NCI-H748 treated with DMSO at 0.1 percent for 48 hours (cell line): ENCODE data around the gene TCF12.
"Not testable (repeated sequence)": the region's sequence is repeated elsewhere in the genome, so short reads cannot be mapped to it uniquely, and the experiment has no call there.

ENCODE experiments used
- DNase-seq: peaks from one replicate; lab custom pipeline; 2025; lab: John Stamatoyannopoulos, UW

The TCF12 gene

DNA sequence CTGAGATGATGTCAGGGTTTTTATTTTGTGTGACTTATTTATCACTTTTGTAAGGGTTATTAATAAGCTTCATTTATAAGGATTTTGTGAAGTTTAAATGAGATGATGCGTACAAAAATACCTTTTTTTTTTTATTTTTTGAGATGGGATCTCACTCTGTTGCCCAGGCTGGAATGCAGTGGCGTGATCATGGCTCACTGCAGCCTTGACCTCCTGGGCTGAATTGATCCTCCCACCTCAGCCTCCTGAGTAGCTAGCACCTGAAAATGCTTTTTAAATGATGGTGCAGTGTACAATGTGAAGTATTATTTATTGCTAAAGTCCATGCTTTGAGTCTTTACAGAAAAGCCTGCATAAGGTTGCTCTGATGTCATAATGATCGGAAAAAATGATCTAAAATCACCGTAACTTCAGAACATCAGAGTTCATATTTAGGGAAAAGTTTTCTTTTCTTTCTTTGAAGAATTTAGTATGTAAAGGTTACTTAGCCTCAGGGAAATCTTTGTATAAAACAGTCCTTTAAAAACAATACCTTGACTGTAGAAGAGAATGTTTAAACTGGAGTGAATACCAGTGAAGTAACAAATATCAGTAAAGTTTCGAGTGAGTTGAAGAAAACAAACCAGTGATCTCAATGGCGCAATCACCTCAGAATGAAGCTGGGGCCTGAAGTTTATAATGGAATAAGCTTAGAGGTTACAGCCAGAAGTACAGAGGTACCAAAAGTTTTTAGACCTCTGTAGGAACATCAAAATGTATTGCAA, 29.7 kb downstream of the TCF12 start:
- DNase-seq, result no peak

DNA sequence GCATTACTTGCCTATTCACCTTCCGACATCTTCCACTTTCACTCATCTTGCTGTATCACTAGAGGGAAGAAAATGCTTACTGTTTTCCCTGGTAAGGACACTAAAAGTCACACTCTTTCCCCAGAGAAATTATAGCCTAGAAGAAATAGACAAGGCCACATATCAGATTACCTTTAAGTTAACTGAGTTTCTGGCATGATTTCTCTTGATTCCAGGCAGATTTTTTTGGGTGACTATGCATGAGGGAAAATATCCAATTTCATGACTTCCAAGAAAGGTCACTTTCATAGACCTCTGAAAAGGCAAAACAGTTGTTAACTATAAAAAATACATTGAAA, 30.3 kb downstream of the TCF12 start:
- DNase-seq, result no peak

DNA sequence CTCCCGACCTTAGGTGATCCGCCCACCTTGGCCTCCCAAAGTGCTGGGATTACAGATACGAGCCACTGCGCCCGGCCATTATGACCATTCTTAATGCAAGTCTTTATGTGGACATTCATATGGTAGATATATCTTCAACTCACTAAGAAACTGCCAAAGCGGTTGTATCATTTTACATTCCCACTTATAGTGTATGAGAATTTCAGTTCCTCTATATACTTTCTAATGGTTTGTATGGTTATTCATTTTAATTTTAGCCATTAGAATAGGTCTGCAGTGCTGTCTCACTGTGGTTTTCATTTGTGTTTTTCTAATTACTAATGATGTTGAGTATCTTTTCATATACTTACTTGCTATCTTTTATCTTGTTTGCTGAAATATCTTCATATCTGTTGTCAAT, 32.5 kb downstream of the TCF12 start:
- no peak for DNase-seq

DNA sequence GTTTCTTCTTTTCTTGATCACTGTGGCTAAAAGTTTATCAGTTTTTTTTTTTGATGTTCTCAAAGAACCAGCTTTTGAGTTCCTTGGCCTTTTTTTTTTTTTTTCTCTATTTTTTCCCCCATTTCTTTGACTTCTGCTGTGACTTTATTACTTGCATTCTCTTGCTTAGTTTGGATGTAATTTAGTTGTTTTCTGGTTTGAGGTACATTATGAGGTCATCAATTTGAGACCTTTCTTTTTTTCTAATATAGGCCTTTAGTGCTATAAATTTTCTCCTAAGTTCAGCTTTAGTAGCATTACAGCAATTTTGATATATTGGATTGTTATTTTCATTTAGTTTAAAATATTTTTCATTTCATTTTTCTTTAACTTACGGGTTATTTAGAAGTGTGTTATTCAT, 35.3 kb downstream of the TCF12 start:
- no peak for DNase-seq

DNA sequence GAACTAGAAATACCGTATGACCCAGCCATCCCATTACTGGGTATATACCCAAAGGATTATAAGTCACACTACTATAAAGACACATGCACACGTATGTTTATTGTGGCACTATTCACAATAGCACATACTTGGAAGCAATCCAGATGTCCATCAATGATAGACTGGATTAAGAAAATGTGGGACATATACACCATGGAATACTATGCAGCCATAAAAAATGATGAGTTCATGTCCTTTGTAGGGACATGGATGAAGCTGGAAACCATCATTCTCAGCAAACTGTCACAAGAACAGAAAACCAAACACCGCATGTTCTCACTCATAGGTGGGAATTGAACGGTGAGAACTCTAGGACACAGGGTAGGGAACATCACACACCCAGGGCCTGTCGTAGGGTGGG, 36.6 kb downstream of the TCF12 start:
- not testable (repeated sequence) for DNase-seq

DNA sequence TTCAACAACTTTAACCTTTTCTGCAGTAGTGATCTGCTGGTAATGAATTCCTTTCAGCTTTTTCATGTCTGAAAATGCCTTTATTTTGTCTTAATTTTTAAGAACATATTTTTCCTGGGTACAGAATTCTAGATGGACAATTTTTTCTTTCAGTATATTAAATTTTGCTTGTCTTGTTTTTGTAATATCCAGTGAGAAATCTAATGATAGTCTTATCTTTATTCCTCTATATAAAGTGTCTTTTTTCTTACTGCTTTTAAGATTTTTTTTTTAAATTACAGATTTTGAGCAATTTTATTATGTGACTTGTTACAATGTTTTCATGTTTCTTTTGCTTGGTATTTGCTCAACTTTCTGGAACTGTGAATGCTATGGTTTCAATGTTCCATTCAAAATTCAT, 38.1 kb downstream of the TCF12 start:
- DNase-seq, result no peak

DNA sequence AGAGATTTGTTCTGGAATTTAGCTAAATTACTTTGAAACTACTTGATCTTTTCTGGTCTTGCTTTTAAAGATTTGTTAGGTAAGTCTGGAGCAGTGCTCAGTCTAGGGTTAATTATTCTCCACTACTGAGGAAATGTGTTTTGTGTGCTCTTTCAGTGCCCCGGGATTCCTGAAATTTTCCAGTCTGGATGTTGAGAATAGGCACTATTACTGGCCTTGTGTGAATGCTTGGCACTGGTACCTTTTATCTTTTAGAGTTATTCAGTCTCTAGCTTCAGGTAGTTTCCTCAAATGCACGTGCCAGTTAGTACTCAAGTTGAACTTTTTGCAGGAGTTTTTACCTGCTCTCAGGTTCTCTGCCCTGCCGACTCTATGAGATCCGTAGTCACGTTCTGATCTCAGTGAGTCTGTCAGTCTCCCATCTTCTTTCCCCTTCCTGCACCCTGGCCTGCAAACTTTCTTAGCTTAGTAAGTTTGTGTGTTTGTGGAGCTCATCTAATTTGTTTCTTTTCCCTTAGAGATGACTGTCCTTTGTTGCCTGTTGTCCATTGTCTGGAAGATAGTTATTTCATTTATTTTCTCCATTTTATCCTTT, 39.5 kb downstream of the TCF12 start:
- DNase-seq, result no peak

DNA sequence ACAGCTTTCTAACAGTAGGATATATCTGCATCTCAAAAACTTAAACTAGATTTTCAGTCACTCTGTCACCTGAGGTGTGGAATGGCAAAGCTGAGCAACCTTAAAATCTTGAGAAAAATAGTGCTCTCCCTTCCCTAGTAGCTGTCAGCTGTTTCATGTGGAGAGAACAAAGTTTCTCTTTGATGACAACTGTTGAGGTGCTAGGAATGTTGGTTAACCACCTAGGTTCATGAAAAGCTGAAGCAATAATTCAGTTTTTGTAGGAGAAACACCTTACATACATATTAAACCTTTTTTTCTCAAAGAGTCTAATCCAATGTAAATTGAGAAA, 40.8 kb downstream of the TCF12 start:
- no peak for DNase-seq

DNA sequence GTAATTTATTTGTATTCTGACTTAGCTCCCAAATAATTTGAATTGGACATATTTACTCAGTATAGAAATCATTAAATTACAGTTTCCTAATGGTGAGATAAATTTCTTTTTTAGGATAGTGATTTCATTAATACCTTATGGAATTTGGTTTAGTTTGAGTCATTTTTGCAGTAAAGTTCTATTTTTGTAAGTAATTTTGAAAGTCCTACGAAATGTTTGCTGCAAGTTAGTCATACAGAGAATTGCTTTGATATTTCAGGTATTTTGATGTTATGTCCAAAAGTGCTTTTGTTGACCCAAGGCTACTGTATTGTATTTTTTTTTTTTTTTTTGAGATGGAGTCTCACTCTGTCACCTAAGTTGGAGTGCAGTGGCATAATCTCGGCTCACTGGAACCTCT, 41.7 kb downstream of the TCF12 start:
- DNase-seq, result no peak

DNA sequence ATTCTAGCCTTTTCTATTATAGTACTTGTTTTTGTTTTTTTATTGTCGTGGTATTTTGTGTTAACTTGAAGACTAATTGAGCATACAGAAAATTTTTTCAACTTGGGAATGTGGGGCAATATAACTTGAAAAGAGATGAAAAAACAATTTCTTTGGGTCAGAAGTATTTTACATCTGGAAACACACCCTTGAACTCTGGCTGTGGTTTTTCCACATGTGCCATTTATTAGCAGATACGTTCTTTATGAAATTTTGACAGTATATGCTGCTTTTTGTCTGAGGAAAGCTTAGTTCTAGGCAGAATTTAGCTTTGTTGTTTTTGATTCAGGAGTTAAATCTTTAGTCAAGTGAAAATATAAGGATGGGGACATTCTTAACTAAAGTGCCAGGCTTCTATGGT, 44.7 kb downstream of the TCF12 start:
- no peak for DNase-seq

DNA sequence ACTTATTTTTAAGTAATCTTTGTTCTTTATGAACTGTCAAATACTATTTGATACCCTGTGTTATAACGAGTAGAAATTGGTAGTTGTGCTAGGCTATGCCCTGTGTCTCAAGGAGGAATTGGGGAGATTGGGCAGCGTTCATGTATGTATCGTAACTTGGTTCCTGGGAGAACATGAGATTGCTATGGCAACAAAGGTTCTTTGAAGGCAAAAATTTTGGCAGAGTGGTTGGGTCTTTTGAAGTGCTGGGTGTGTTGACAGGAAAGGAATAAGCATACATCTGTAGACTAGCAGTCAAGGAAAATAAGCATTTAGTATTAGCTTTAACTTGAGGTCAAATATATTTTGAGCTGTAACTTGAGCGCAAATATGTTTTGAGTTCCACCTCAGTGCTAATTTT, 45.3 kb downstream of the TCF12 start:
- DNase-seq, result no peak

DNA sequence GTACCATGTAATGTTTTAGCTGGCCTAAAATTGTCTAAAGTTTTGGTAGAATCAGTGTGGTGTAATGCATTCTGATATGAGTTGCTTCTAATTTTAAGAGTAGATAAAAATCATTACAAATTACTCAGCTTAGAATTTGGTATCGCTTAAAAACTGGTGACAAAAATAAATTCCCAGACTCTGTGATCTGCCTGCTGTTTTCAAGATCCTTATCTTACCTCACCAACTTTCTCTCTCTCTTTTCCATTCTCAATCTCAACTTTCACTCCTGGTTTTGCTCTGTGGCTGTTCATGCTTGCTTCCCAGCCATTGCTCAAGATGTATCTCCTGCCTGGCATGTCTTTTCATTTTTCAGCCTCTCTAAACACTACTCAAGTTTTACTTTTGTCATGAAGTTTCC, 45.7 kb downstream of the TCF12 start:
- DNase-seq, result no peak

DNA sequence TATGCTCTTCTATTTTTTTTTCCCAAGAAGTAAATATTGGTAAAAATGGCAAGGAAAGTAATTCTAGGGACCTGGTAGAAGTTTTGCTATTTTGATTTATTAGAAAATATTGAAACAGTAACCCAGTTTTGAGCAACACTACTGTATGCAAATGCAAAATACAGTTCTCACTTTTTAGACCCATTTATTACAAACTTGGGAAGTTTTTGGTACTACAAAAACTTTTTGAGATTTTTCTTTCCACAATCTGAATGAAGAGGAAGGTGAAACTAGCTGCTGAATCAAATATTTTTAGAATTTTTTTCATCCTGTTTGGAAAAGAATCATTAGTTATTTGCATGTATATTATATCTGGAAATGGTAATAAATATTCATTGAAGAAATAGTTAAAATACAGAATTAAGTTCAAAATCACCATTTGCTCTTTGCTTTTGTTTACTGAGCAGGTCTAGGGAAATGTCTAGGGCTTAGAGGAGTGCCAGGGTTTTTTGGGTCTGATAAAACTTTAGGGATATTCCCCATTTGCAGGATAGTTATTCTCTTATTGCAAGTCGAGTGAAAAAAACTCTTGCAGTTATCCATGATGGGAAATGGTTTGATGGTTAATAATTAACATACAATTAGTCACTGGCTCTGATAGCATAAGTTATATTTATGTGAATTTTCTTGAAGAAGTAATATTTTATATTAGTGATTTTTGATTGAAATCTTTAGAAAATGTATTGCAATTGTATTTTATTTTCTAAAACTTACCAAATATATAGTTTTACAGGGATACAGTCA, 47.0 kb downstream of the TCF12 start:
- DNase-seq, result no peak

DNA sequence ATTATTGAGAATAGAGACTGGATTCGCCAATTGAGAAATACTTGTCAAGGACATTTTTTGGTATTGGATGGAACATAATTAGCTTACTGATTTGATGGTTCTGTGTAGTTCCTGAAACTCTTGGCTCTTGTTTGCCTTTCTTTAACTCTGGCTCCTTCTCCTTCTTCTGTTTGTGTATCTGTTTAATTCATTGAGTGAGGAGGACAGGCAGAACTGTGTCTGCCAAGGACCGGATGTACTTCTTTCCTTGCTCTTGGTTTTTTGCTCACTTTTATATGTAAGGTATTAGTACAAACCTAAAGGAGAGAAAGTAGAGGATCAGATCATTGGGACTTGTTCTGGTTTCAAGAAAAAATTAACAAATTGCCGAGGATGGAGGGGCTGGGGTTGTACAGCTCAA, 48.9 kb downstream of the TCF12 start:
- no peak for DNase-seq

DNA sequence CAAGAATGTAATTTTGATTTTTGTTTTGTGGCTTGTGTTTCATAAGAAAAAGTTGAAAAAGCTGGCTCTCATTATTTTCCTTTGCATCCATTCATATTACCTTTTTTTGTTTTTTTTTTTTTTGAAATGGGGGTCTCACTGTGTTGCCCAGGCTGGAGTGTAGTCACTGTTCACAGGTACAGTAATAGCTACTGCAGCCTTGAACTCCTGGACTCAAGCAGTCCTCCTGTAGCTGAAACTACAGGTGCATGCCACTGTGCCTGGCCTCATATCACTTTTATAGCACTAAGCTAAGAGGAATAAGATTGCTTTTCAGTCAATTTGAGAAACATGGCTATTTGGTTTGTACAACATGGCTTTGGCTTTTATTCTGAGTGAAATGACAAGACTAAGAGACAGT, 49.8 kb downstream of the TCF12 start:
- DNase-seq, result no peak

DNA sequence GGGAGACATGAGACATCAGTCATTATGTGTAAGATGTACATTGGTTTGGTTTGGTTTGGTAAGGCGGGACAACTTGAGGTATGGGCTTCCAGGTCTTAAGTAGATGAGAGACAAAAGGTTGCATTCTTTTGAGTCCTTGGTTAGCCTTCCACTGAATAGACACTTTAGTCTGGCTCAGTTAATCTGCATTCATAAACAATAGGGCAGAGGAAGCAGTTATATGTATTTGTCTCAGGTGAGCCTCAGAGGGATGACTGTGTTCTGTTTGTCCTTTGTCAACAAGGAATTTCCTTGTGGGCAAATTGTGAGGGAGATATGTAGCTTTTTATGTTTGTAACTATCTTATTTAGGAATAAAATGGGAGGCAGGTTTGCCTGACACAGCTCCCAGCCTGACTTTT, 50.4 kb downstream of the TCF12 start:
- DNase-seq, result no peak

DNA sequence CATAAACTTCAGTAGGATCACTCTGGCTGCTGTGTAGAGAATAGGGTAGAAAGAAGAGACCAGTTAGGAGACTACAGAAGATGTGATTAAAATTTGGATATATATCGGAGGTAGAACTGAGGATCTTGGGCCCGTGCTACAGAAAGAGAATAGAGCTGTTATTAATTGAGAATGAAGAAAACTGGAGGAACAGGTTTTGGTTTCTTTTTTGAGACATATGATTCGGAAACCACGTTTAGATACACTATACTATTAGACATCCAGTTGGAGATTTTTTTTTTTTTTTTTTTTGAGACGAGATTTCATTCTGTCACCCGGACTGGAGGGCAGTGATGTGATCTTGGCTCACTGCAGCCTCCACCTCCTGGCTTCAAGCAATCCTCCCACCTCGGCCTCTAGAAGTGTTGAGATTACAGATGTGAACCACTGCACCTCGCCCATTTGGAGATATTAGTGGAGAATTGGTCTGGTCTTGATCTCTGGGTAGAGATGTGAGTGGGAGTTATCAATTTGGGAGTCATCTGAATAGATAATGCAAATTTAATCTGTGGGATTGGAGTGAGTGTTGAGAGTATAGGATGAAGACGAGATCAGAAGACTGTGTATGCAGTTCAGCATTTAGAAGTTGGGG, 50.9 kb downstream of the TCF12 start:
- DNase-seq, result no peak

DNA sequence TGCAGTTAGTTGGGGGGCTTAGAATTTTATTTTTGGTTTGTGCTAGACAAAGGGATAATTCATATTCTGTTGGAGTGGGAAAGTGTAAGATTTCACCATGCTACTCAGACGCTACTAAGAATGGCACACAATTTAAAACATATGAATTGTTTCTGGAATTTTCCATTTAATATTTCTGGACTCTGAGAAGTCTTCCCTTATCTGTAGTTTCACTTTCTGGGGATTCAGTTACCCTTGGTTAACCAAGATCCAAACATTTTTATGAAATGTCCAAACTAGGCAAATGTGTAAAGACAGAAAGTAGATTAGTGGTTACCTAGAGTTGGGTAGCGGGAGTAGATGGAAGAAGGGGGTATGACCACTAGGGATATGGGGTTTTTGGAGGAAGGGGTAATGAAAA, 53.1 kb downstream of the TCF12 start:
- DNase-seq, result no peak

DNA sequence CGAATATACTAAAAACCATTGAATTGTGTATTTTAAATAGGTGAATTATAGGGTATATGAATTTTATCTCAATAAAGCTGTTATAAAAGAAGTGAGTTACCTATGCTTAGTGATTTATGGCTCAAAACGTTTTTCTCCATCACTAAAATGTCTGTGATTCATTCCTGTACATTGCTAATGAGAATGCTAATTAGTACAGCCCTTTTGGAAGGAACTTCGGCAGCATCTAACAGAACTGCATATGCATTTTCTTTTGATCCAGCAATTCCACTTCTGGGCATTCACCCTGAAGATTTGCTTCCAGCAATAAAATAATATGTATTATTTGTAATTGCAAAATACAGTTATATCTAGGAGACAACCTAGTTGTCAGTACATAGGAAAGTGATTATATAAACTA, 53.6 kb downstream of the TCF12 start:
- no peak for DNase-seq

DNA sequence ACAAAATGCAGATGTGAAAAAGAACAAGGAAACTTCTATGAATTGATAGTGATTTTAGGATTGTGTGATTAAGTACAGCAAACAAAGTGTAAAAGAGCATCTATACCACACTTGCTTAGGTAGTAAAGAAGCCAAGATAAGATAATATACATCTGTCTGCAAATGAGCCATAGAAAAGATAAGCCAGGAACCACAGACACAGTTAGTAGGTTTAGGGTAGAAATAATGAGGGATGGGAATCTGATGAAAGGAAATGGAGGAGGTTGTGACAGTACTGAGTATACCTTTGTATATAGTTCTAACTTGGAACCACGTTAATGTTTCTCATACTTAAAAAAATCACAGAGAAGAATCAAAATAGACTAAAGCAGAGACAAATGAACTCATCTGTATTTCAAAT, 54.0 kb downstream of the TCF12 start:
- DNase-seq, result no peak

DNA sequence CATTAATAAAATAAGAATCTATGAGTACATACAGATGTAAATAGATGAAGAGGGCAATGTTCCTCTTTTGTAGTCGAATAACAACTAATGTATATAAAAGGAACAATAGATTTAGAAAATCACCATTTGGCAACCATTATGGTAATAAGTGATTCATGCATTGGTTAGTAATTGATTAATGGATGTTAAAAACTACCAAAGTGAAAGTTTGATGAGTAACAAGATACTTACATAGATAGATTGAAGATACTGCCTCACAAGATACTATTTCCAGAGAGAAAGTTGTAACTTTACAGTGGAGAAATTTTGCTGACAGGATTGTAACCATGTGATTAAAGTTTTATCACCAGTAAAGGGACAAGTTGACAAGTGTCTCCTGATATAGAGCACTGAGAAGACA, 55.0 kb downstream of the TCF12 start:
- DNase-seq, result no peak

DNA sequence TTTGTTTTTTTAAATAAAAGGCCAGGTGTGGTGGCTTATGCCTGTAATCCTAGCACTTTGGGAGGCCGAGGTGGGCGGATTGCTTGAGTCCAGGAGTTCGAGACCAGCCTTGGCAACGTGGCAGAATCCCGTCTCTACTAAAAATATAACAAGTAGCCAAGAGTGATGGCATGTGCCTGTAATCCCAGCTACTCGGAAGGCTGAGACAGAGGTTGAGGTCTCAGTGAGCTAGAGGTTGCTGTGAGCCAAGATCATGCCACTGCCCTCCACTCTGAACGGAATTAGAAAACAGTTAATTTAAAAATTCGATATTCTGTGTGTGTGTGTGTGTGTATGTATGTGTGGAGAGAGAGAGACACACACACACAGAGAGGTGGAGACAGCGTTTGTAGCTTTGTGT, 58.8 kb downstream of the TCF12 start:
- DNase-seq, result no peak
